IMR-90 (cell line): Measurements from ENCODE around the gene TAOK1. TPM values are rescaled to one million over a fixed set of nuclear protein-coding genes. Genes with fewer than 3 reads are reported as not detected.

ENCODE experiments used
- ATAC-seq: fragments of 200-7000 bp; cut with Tn5 transposase; 2 replicates; pipeline ENCODE4 v1.9.1; 2020; ENCODE audit warnings: low read depth, mild to moderate bottlenecking, moderate library complexity
- BruUV-seq: library from RNA; stranded (reverse); fragments of 400-500 nt; replicated peaks from 2 replicates; lab custom pipeline; 2021; lab: Mats Ljungman, UMichigan
- CTCF ChIA-PET: fragments of 300-600 bp; formaldehyde crosslinking; extraction: SDS; loops from one replicate; lab custom pipeline; 2021; ENCODE audit warnings: antibody characterized with exemption; lab: Yijun Ruan, JAX
- POLR2A ChIA-PET: fragments of 300-600 bp; sonication (Branson Sonifier 250); formaldehyde crosslinking; loops from one replicate; lab custom pipeline; 2022; ENCODE audit warnings: antibody characterized with exemption; ENCODE audit not compliant: unreplicated experiment; lab: Charles Lee
- DNase-seq: peaks from one replicate; pipeline ENCODE4 v3.0.0; 2013
- H2AFZ ChIP-seq: replicated peaks from 2 replicates; pipeline ENCODE3; 2013; ENCODE audit warnings: low read length, mild to moderate bottlenecking; ENCODE audit not compliant: poor library complexity
- H2AK5ac ChIP-seq: 2 replicates; pipeline ENCODE4 v1.6.1; 2013; ENCODE audit warnings: low read depth, low read length, inconsistent platforms
- H2AK9ac ChIP-seq: replicated peaks from 2 replicates; pipeline ENCODE3; 2013; ENCODE audit warnings: mild to moderate bottlenecking, low read depth, low read length, moderate library complexity; ENCODE audit not compliant: poor library complexity
- H2BK120ac ChIP-seq: 2 replicates; pipeline ENCODE4 v1.6.1; 2013; ENCODE audit warnings: low read depth, low read length, inconsistent platforms
- H2BK15ac ChIP-seq: 3 replicates; pipeline ENCODE4 v1.6.1; 2013; ENCODE audit warnings: low read depth, low read length, inconsistent platforms
- H2BK20ac ChIP-seq: 2 replicates; pipeline ENCODE4 v1.6.1; 2013; ENCODE audit warnings: low read depth, mild to moderate bottlenecking, inconsistent platforms, low read length, moderate library complexity
- H2BK5ac ChIP-seq: 2 replicates; pipeline ENCODE4 v1.6.1; 2013; ENCODE audit warnings: mild to moderate bottlenecking, low read depth, low read length, inconsistent platforms; ENCODE audit not compliant: poor library complexity, severe bottlenecking
- H3K14ac ChIP-seq: replicated peaks from 2 replicates; pipeline ENCODE4 v1.6.1; 2013; ENCODE audit warnings: low read depth, low read length, inconsistent platforms
- H3K18ac ChIP-seq: 2 replicates; pipeline ENCODE4 v1.6.1; 2013; ENCODE audit warnings: low read depth, low read length, control low read depth
- H3K23ac ChIP-seq: 2 replicates; pipeline ENCODE4 v1.6.1; 2013; ENCODE audit warnings: low read depth, low read length, inconsistent platforms
- H3K27ac ChIP-seq: 2 replicates; pipeline ENCODE4 v1.5.1; 2013; ENCODE audit warnings: mild to moderate bottlenecking, control low read depth, low read length; ENCODE audit not compliant: insufficient read depth
- H3K27me3 ChIP-seq: 2 replicates; pipeline ENCODE4 v1.6.1; 2013; ENCODE audit warnings: low read length; ENCODE audit not compliant: control insufficient read depth, insufficient read depth
- H3K36me3 ChIP-seq: 2 replicates; pipeline ENCODE4 v1.6.1; 2013; ENCODE audit warnings: low read length, mixed read lengths; ENCODE audit not compliant: control insufficient read depth, insufficient read depth
- H3K4ac ChIP-seq: 2 replicates; pipeline ENCODE4 v1.6.1; 2013; ENCODE audit warnings: low read depth, low read length, inconsistent platforms
- H3K4me1 ChIP-seq: 2 replicates; pipeline ENCODE4 v1.6.1; 2013; ENCODE audit warnings: low read length, mixed read lengths; ENCODE audit not compliant: control insufficient read depth, insufficient read depth
- H3K4me2 ChIP-seq: 2 replicates; pipeline ENCODE4 v1.6.1; 2013; ENCODE audit warnings: low read depth, mild to moderate bottlenecking, control low read depth, low read length, moderate library complexity
- H3K4me3 ChIP-seq: 2 replicates; pipeline ENCODE4 v1.5.1; 2013; ENCODE audit warnings: low read depth, mild to moderate bottlenecking, control low read depth, low read length, moderate library complexity; ENCODE audit not compliant: insufficient read depth
- H3K56ac ChIP-seq: 2 replicates; pipeline ENCODE4 v1.6.1; 2013; ENCODE audit warnings: low read length, inconsistent platforms; ENCODE audit not compliant: insufficient read depth; ENCODE audit errors: extremely low read depth
- H3K79me1 ChIP-seq, 2 experiments: 2 replicates each; pipeline ENCODE4 v1.6.1; 2013; ENCODE audit warnings: low read length in 2 of 2, inconsistent platforms in 1 of 2, low read depth in 1 of 2
- H3K9ac ChIP-seq: 2 replicates; pipeline ENCODE4 v1.6.1; 2013; ENCODE audit warnings: low read depth, low read length, control low read depth
- H3K9me1 ChIP-seq: 2 replicates; pipeline ENCODE4 v1.6.1; 2013; ENCODE audit warnings: low read length, inconsistent platforms; ENCODE audit not compliant: insufficient read depth
- H3K9me3 ChIP-seq: 2 replicates; pipeline ENCODE4 v1.6.1; 2013; ENCODE audit warnings: low read length; ENCODE audit not compliant: control insufficient read depth, insufficient read depth
- H4K20me1 ChIP-seq: 2 replicates; pipeline ENCODE4 v1.6.1; 2013; ENCODE audit warnings: low read length, inconsistent platforms; ENCODE audit not compliant: insufficient read depth
- H4K5ac ChIP-seq: 2 replicates; pipeline ENCODE4 v1.6.1; 2013; ENCODE audit warnings: mild to moderate bottlenecking, low read depth, low read length, control low read depth
- H4K8ac ChIP-seq, 2 experiments: 2 replicates each; pipeline ENCODE4 v1.6.1; 2013; ENCODE audit warnings: low read depth in 2 of 2, low read length in 2 of 2, control low read depth in 1 of 2, inconsistent platforms in 1 of 2
- H4K91ac ChIP-seq: 2 replicates; pipeline ENCODE4 v1.6.1; 2013; ENCODE audit warnings: low read depth, low read length, inconsistent platforms; ENCODE audit not compliant: insufficient read depth
- BHLHE40 ChIP-seq: fragments of 150-350 bp; IDR thresholded peaks from 2 replicates; pipeline ENCODE4 v1.6.1; 2016; ENCODE audit warnings: mild to moderate bottlenecking, low read depth, low read length
- CEBPB ChIP-seq: IDR thresholded peaks from 2 replicates; pipeline ENCODE4 v1.6.1; 2012; ENCODE audit warnings: low read depth, low read length, improper control_type of control experiment
- CHD1 ChIP-seq: IDR thresholded peaks from 2 replicates; pipeline ENCODE4 v1.6.1; 2012; ENCODE audit warnings: low read depth, low read length, improper control_type of control experiment
- CTCF ChIP-seq: conservative IDR thresholded peaks from 2 replicates; pipeline ENCODE4 v1.5.1; 2012; ENCODE audit warnings: mild to moderate bottlenecking, low read depth, low read length, improper control_type of control experiment
- ELK1 ChIP-seq: fragments of 150-350 bp; IDR thresholded peaks from 2 replicates; pipeline ENCODE4 v1.6.1; 2016; ENCODE audit warnings: low read depth, mild to moderate bottlenecking, low read length, moderate library complexity, borderline replicate concordance
- FOS ChIP-seq: fragments of 150-350 bp; IDR thresholded peaks from 2 replicates; pipeline ENCODE4 v1.6.1; 2016; ENCODE audit warnings: low read depth, low read length
- MAFK ChIP-seq: IDR thresholded peaks from 2 replicates; pipeline ENCODE4 v1.6.1; 2012; ENCODE audit warnings: low read depth, low read length, improper control_type of control experiment
- MAZ ChIP-seq: IDR thresholded peaks from 2 replicates; pipeline ENCODE4 v1.6.1; 2012; ENCODE audit warnings: low read depth, mild to moderate bottlenecking, low read length, improper control_type of control experiment, moderate library complexity, borderline replicate concordance
- MXI1 ChIP-seq: IDR thresholded peaks from 2 replicates; pipeline ENCODE4 v1.6.1; 2012; ENCODE audit warnings: low read depth, mild to moderate bottlenecking, low read length, moderate library complexity, borderline replicate concordance
- NFE2L2 ChIP-seq: fragments of 150-350 bp; IDR thresholded peaks from 2 replicates; pipeline ENCODE4 v1.6.1; 2016; ENCODE audit warnings: low read depth, mild to moderate bottlenecking, low read length
- POLR2A ChIP-seq: IDR thresholded peaks from 2 replicates; pipeline ENCODE4 v1.6.1; 2012; ENCODE audit warnings: mild to moderate bottlenecking, low read depth, low read length
- RAD21 ChIP-seq: IDR thresholded peaks from 2 replicates; pipeline ENCODE4 v1.6.1; 2012; ENCODE audit warnings: low read length, improper control_type of control experiment
- RCOR1 ChIP-seq: IDR thresholded peaks from 2 replicates; pipeline ENCODE4 v1.6.1; 2012; ENCODE audit warnings: mild to moderate bottlenecking, low read length, improper control_type of control experiment; ENCODE audit not compliant: insufficient replicate concordance
- RFX5 ChIP-seq: IDR thresholded peaks from 2 replicates; pipeline ENCODE4 v1.8.0; 2012; ENCODE audit warnings: low read depth, mild to moderate bottlenecking, low read length, moderate library complexity
- SMC3 ChIP-seq: fragments of 150-350 bp; IDR thresholded peaks from 2 replicates; pipeline ENCODE4 v1.6.1; 2016; ENCODE audit warnings: low read depth, mild to moderate bottlenecking, antibody characterized with exemption, low read length, moderate library complexity
- USF2 ChIP-seq: fragments of 150-350 bp; IDR thresholded peaks from 2 replicates; pipeline ENCODE4 v1.6.1; 2017; ENCODE audit warnings: mild to moderate bottlenecking, antibody characterized with exemption, low read length, low read depth
- WGBS, 2 experiments: methylation state at CpG; one replicate each; pipeline versions ENCODE4 v1.1.5 to v1.1.7; 2013; ENCODE audit warnings: missing lambda C conversion rate in 2 of 2; ENCODE audit not compliant: insufficient read length in 1 of 2; ENCODE audit errors: extremely low coverage in 2 of 2; 5-methylcytosine and 5-hydroxymethylcytosine counted together
- dilution Hi-C: fragments of 300-500 bp; cut with HindIII; formaldehyde crosslinking; loops from one replicate; pipeline ENCODE4 v1.14.3; 2018; ENCODE audit warnings: low sequenced_read_pairs; ENCODE audit not compliant: unreplicated experiment
- in situ Hi-C: fragments of 300-500 bp; cut with MboI; formaldehyde crosslinking; loops from 3 replicates; pipeline ENCODE4 v1.14.3; 2019; ENCODE audit warnings: low sequenced_read_pairs, inconsistent platforms, mixed read lengths
- intact Hi-C: fragments of 100-400 bp; cut with micrococcal nuclease; formaldehyde crosslinking; loops from 2 replicates; pipeline ENCODE4 v1.10.0; 2022
- polyA plus RNA-seq, 3 experiments: library from polyadenylated mRNA; depleted of rRNA; stranded (reverse); fragments of >200 nt; gene quantifications; 2 replicates each; pipeline ENCODE4 v1.2.3, GENCODE V29; 2012; ENCODE audit warnings: low replicate concordance in 1 of 3
- total RNA-seq: library from RNA; depleted of rRNA; stranded (reverse); fragments of >200 nt; gene quantifications from 2 replicates; pipeline ENCODE4 v1.2.3, GENCODE V29; 2012

TAOK1 gene
- total and polyA plus RNA-seq, 2 of the 4 experiments (the other 2 are of a cell fraction) = 9.8 to 91.8 TPM

GRCh38 chr17:29533976-29534375 is 143.8 kb downstream of the TAOK1 start:
- H4K91ac ChIP-seq = no peak overlapping the region
- peaks cover 12 to 15% of the 10 kb centered on the region in 2 experiments for H3K79me1 ChIP-seq
- CTCF ChIA-PET = interaction anchor here (1.3 to 2.4 kb wide), 2 partner anchors 25 to 165 kb away, joined by 4 to 11 read pairs; no protein-coding TSS in a partner anchor

More at GRCh38 chr17:29533976-29534375, 143.8 kb downstream of the TAOK1 start:
- Histone ChIP-seq H4K20me1 (peaks cover 4% of the 10 kb centered on the region; the same call in 1 of the 2 replicates), H3K4me1 (no peaks in the 10 kb centered on the region), H4K8ac (no peak overlapping the region), H3K9me3 (no peaks in the 10 kb centered on the region), H2AK5ac (no peak overlapping the region), H3K9ac (no peak overlapping the region), H3K4me3 (no peak overlapping the region), H3K27ac (no peak overlapping the region), H2BK15ac (no peak overlapping the region), H4K5ac (no peak overlapping the region), H2AFZ (no peak overlapping the region), H3K36me3 (peaks cover 36% of the 10 kb centered on the region), H2BK120ac (no peak overlapping the region), H2BK5ac (no peak overlapping the region), H3K27me3 (no peaks in the 10 kb centered on the region), H2BK20ac (no peak overlapping the region), H3K4me2 (no peak overlapping the region), H3K56ac (no peak overlapping the region), H2AK9ac (no peak overlapping the region), H3K23ac (no peak overlapping the region), H3K4ac (no peak overlapping the region), H3K9me1 (no peaks in the 10 kb centered on the region), H3K18ac (no peak overlapping the region), H3K14ac (no peak overlapping the region)
- POLR2A ChIA-PET = no interaction called here
- 100% methylated on average over 4 of the region's 8 CpGs; no CpG with 5 or more reads in 1 of the 2 experiments for WGBS, 2 experiments
- no TSS peak for BruUV-seq
- ATAC-seq (no peak), DNase-seq (no peak)
- dilution Hi-C loops (no loop called here), in situ Hi-C loops (no loop called here), intact Hi-C loops (no loop called here)
- TF ChIP-seq SMC3 (no peak), CHD1 (no peak), RFX5 (no peak), RAD21 (no peak), USF2 (no peak), POLR2A (no peak), MAZ (no peak), NFE2L2 (no peak), FOS (no peak), CEBPB (no peak), CTCF (no peak), RCOR1 (no peak), BHLHE40 (no peak), ELK1 (no peak), MXI1 (no peak), MAFK (no peak)
